Measurements from ENCODE around the gene NRG2.

- TF ChIP-seq CTCF (IDR thresholded peaks at IDR 0.05; ENCODE audit: extremely low read depth in 1 of 2, insufficient read depth in 1 of 2, low read depth in 1 of 2, low read length in 2 of 2), result no peak
- no peak for TF ChIP-seq EZH2 (IDR thresholded peaks at IDR 0.05; ENCODE audit: borderline replicate concordance, low read depth, low read length, severe bottlenecking)
- TF ChIP-seq POLR2AphosphoS5 (IDR thresholded peaks at IDR 0.05; ENCODE audit: insufficient read depth, low read depth, low read length), result no peak
- no peak for TF ChIP-seq MYC (IDR thresholded peaks at IDR 0.05; ENCODE audit: low read depth, low read length)
These were observed 781 bp downstream of the NRG2 start for GRCh38 chr5:140042393-140042642.

Data from endothelial cell of umbilical vein (primary cell).